PC-3 (cell line): Measurements from ENCODE around the gene ZDHHC8.
A peak's percentile ranks its signal among the peaks of the same experiment; 100 is the strongest.

Experiments
- CTCF ChIP-seq: fragments of 300-600 bp; sonication (generic); conservative IDR thresholded peaks from 2 replicates; pipeline ENCODE4 v1.5.1; 2017; ENCODE audit warnings: antibody characterized with exemption, low read depth, mild to moderate bottlenecking, low read length
- EZH2 ChIP-seq: fragments of 300-600 bp; sonication (generic); IDR thresholded peaks from one replicate; pipeline ENCODE4 v1.6.1; 2017; ENCODE audit warnings: antibody characterized with exemption, mild to moderate bottlenecking, low read length; ENCODE audit not compliant: unreplicated experiment
- EZH2phosphoT487 ChIP-seq: fragments of 300-600 bp; sonication (generic); IDR thresholded peaks from 2 replicates; pipeline ENCODE4 v1.6.1; 2018; ENCODE audit warnings: mild to moderate bottlenecking, antibody characterized with exemption, low read length, borderline replicate concordance

GRCh38 chr22:20174785-20175596 lies 43.4 kb downstream of the ZDHHC8 start:
- TF ChIP-seq CTCF (peak; percentile 31; the same call in 1 of the 2 replicates), EZH2 (no peak), EZH2phosphoT487 (no peak)
